Measurements from ENCODE around the gene SORCS2.

Gene SORCS2

DNA sequence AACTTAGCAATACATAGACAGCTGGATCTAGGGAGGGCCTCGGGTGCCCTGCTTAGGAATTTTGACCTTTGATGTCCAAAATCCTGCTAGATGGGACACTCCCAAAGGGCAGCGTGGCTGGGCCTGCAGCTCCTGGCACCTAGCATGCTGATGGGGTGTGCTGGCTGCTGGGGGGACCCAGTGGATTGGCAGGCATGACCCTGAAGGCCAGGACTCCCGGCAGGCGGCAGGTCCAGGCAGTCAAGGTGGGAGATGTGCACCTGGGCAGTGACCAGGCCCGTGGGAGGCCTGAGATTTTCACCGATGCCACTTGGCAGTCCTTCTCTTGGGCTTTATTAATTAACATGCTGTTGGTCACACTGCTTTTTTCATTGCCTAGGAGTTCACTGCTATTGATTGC, 158.1 kb downstream of the SORCS2 start:
- FAIRE-seq (no peak), DNase-seq (ENCODE audit: low spot score) (no peak)

DNA sequence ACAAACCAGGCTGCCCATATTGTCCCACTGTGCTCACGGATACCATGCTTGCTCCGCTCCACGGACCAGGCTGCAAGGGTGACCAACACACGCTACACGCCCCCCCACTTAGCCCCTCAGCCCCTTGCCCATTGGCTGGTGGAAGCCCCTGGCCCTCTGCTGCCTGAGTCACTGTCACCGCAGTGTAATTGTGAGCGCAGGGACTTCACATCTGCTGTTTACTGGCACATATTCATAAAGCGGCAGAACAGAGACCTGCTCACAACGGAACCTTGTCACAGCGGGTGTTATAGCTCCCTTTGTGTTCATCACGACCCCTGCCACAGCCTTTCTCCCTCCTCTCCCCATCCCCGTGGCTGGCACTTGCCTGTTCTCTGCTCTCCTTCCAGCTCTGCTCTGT, 158.7 kb downstream of the SORCS2 start:
- no peak for DNase-seq (ENCODE audit: low spot score)
- FAIRE-seq, result no peak

DNA sequence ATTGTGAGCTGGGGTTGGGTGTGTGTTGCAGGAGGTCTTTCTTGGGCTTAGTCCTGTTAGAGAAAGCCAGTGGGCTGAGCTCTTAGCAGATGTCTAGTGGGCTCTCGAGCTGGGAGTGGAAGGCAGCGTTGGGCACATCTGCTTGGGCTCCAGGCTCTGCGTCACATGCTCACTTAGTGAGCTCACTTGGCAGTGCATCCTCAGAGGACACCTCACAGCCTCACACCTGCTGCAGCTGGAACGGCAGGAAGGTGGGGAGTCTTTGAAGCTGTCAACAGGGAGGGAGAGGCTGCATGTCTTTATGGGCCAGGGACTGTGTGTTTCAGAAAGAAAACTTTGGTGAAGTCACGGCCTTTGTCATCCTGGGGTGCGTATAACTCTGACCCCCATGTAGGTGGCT, 160.1 kb downstream of the SORCS2 start:
- no peak for FAIRE-seq

DNA sequence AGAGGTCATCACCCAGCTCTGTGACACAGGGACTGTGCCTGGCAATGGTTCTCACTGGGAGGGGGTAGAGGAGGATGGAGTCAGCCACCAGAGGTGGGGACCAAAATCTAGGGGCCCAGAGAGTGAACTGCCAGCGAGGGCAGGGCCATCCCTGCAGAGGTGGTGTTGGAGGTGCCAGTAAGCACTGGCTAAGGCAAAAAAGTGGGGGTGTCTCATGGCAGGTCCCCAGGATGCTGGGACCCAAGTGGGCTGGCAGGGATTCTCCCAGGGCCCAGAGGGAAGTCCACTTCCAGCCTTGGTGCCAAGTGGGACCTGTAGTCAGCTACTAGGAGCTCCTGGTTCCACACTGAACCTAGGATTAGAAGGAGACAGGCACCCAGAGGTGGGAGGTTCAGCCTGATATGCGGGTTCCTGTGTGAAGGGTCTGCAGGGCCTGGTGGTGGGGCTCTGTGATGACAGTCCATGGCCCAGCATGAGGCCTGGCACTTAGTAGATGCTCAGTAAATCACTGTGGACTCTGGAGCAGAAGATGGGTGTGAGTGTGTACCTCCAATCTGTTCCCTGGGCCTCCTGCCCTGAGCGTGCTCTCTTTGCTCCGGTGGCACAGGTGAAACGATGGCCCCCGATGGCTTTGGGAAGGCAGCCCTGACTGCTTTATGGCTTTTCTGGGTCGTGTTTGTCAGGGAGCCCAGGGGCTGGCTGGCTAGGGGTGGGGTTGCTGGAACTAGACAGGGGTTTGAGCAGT, 160.9 kb downstream of the SORCS2 start:
- no peak for FAIRE-seq
- DNase-seq (ENCODE audit: low spot score), result no peak

More for the DNA sequence above, 160.1 kb downstream of the SORCS2 start:
- DNase-seq (ENCODE audit: low spot score), result no peak

DNA sequence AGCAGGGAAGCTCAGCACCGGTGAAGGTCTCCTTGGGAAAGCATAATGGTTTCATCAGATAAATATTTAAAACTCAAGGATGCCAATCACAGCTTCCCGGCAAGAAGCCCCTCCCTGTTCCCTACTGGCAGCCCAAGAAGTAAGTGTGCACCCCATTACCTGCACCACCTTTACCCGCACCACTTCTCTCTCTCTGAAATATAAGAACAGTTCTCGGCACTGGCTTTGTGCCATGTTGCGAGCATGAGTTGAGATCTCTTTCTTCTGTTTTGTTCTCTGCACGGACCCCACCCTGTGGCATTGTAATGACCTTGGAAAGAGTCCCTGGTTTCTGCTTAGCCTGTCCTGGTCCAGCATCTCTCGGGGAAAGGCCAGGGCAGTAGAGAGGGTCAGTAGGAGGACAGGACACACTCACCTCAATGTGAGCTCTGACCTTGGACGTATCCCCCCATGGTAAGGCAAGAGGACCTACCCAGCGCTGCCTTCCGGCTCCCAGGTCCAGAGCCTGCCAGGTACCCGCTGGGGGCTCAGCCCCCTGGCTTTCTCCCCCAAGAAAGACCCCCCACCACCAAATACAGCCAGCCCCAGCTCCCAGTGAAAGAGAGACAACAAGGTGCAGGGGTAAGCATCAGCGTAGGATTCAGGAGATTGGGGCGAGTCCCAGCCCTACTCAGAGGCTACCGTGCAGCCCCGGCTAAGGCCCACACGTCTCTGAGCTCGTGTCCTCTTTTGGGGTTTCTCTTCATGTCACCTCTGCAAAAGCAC, 161.7 kb downstream of the SORCS2 start:
- no peak for FAIRE-seq
- no peak for DNase-seq (ENCODE audit: low spot score)

DNA sequence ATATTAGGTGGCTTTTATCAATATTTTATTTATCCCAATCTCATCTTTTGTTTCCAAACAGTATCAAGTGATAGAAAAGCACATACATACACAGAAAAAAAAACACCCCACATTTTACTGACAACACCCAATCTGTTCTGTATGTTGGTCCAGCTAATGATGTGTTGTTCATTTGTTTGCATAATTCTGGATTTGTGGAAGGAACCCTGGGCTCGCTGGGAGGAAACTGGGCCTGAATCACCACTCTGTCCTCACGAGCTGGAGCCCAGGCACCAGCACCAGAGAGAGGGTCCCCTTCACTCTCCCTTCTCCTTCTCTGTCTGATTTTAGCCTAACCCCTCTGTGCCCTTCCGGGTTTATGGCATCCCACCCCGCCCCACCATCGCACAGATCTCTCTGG, 162.6 kb downstream of the SORCS2 start:
- FAIRE-seq, result no peak
- DNase-seq (ENCODE audit: low spot score), result no peak

DNA sequence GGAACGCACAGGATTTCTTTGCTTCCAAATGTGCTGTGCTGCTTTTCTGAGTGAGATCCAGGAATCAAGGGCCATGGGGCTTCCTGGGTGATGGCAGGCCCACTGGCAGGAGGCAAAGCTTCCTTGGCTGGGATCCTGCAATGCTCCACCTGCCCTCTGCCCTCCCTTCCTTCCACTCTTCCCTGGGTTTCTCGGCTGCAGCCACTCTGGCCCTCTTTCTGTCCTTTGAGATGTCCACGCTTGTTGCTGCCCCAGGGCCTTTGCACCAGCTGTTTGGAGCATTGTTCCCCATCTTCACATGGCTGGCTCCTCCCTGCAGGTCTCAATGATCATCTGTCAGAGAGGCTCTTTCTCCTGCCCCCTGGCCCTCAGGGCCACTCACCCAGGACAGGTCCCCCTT, 163.5 kb downstream of the SORCS2 start:
- FAIRE-seq, result no peak
- no peak for DNase-seq (ENCODE audit: low spot score)

DNA sequence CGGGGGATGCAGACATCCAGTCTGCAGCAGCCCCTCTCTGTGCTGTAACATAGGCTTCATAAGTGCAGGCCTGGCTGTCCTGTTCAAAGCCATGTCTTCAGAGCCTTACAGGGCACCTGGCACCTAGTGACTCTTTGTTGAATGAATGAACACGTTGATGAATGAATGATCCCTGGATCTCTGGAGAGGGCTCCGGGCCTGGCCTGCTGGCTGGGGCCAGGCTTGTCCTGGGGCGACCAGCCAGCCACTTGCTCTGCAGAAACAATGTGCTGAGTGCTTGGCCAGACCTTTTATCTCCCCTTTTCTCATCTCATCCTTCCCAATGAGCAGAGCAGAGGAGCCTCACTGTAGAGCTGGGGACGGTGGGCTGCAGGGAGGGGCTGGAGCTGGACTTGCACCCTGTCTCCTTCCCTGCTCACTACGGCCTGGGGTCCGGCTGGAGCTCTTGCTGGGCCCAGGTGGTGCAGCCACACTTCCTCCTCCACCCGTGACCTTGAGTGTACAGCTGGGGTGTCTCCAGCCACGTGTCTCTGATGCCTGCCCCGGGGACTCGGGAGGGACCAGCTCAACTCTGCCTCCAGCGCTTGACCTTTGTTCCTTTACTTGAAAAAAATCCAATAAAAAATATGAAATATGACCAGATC, 164.5 kb downstream of the SORCS2 start:
- FAIRE-seq (no peak), DNase-seq (ENCODE audit: low spot score) (no peak)

DNA sequence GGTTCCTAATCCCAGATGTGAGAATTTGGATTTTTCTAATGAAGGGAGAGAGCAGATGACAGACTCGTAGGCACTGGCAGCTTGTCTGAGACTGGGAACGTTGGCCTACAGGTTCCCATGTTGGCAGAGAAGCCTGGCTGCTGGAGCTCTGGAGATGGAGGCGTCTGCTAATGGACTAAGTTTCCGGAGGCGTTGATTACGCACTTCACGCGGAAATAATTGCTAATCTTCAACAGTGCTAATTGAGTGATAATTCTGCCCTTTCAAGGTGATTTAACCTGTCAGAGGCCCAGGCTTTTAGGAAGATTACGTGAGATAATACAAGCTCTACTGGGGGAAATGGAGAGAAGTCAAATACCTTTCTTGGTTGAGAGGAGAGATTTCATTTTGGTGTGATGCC, 165.0 kb downstream of the SORCS2 start:
- DNase-seq (ENCODE audit: low spot score), result no peak

DNA sequence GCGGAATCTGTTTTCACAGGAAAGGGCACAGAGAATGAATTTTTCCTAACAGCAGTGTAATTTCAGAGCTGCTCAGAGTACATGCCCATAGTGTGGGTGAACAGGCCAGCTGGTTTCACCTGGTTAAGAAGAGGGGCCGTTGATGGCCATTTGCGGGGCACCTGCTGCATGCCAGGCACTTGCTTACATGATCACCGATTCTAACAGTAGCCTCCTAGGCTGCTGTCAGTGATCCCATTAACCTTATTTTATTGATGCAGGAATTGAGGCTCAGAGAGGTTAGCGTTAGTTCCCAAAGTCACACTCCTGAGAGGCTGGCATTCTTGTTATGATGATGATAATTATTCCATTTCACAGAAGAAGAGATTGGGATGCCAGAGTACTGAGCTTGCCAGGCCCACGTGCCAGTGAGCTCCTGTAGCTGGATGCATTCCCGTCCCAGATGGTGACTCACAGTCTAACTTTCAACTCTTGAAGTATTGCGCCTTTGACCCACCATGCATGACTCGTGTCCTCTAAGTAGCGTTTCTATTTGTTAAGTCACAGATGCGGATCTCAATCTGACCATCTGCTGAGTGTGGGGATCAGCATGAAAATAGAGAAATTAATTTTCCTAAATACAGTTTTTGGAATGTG, 165.9 kb downstream of the SORCS2 start:
- no peak for FAIRE-seq
- DNase-seq (ENCODE audit: low spot score), result peak; percentile 74

More for the DNA sequence above, 165.0 kb downstream of the SORCS2 start:
- no peak for FAIRE-seq

DNA sequence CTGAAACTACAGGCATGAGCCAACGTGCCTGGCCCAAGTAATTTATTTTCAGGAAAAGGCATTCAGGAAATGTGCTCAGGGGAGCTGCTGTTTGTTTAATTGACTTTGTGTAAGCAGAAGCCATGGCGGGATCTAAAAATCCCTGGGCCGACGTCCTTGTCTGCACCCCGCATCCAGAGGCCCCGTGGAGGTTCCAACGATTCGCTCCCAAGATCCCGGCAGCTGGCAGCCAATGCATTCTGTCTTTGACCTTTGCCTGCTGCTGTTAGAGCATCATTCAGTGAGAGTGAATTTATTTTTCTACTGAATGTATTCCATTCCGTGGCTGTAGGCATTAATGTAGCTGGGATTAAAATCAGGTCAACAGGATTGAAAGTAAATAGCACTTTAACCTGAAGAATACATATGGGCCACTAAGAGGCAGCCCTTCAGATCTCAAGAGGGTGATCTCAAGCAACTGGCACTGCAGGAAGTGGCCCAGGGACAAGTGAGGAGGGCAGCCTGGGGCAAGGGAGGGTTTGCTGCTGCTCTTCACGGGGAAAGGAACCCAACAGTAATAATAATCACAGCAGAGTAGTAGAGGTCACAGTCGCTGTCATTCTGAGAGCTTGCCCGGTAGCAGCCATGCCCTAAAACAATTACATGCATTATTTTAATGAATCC, 167.2 kb downstream of the SORCS2 start:
- FAIRE-seq (no peak), DNase-seq (ENCODE audit: low spot score) (no peak)

DNA sequence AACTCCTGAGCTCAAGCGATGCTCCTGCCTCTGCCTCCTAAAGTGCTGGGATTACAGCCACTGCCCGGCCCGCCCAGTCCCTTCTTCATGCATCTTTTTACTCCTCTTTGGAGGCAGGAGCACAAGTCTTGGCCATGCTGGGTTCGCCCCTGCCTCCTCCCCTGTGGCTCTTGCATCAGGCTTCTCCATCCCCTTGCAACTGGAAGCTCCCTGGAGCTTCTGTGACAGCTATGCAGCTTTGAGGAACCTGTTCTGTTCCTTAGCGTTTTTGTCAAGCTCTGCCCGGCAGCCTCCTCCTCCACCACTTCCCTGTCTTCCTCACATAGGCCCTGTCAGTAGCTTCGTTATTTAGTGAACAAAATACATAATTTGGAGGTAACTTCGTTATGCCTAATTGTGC, 168.5 kb downstream of the SORCS2 start:
- FAIRE-seq, result no peak
- DNase-seq (ENCODE audit: low spot score), result no peak

DNA sequence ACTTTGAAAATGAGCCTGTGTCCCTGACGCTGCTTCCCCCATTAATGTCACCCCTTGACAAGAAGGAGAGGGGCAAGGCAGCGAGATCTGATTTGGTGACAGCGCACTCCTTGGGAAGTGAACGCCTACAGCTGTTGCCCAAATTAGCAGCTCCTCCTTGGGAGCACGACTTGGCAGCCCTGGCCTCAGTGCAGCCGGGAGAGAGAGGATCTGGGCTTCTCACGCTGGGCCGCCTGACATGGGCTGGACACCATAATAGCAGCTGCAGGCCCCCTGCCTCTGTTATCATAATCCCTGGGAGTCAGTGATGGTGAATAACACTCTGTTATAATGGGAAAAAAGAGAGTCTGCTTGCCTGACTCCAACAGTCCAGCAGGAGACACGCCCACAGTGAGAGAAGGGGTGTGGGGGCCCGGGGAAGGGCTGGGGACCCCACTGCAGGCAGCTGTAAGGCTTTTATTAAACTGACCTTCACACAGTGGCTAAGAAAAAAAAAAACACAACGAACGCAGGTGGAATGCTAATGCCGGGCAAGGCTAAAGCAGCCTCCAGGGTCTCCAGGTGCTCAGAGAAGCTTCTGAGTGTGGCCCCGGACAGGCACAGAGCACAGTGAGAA, 169.1 kb downstream of the SORCS2 start:
- DNase-seq (ENCODE audit: low spot score) (no peak), FAIRE-seq (no peak)

DNA sequence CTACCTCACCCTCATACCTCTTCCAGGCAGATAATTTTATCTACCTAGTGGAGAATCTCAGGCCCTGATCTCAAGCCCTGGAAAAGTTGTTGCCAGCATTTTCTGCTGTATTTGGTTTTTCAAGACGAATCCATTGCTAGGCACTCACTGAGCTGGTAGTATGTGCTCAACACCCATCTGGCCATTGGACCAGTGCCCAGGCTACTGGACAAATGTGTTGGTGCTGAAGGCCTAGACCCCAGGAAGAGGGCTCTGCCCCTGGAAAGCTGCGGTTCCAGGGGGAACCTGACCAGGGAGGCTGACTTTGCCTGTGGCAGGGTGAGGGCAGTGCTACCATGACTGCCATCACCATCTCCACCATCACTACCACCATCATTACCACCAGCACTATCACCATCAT, 170.0 kb downstream of the SORCS2 start:
- no peak for FAIRE-seq
- no peak for DNase-seq (ENCODE audit: low spot score)

DNA sequence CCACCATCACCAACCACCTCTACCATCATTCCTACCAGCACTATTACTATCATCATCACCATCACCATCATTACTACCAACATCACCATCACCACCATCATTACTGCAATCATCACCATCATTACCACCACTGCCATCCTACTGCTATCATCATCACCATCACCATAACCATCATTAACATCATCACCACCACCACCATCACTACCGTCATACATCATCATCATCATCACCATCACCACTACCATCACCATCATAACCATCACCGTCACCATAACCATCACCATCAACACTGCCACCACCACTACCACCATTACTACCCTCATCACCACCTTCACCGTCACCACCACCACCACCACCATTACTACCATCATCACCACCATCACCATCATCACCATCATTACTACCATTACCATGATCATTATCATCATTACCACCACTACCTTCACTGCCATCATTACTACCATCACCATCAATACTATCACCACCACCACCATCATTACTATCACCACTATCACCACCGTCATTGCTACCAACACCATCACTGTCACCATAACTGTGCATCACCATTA, 170.6 kb downstream of the SORCS2 start:
- peak; percentile 95 for FAIRE-seq
- no peak for DNase-seq (ENCODE audit: low spot score)

DNA sequence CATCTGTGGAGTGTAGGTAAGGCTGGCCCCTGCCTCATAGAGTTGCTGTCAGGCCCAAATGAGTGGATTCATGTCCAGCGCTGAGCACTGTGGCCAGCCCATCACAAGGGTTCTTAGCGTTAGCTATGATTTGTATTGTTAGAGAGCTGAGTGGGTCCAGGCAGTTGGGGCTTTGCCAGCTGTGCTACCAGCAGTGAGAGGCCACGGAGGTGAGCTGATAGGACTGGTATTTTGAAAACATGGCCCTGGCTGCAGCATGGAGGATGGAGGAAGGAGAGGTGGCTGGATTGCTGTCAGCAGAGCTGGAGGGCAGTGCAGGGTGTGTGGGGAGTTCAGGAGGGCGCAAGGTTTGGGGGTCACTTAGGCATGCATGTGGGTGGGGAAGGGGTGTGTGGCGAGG, 172.6 kb downstream of the SORCS2 start:
- DNase-seq (ENCODE audit: low spot score) (no peak), FAIRE-seq (no peak)

DNA sequence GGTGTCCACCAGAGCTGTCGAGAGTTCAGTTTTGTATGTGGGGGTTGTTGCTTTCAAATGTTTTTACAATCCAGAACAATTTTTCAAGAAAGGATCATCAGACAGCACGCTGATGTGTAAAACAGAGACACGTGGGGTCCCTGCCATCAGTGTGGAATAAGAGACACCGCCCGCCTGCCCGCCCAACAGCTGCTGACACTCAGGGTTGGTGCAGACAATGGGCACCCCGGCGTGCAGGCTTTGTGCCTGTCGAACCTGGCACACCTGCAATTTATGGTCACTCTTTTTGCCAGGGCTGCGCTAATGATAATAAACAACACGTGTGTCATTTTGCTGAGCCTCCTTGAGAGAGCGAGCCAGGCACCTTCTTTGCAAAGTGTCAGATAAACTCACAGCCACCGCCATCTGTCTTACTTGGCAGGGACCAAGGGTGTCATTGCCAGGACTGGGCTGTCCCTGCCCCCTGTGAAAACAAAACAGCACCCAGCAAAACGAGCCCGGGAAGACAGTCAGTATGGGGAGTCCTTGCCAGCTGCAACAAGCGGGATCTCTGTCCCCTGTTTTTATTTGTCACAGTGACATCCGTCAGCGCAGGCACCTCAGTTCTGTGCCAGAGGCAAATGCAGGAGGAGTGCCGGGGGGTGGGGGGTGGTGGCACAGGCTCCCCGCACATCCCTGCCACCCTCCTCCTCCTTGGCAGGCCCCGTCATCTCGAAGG, 173.3 kb downstream of the SORCS2 start:
- FAIRE-seq, result no peak
- DNase-seq (ENCODE audit: low spot score), result no peak

DNA sequence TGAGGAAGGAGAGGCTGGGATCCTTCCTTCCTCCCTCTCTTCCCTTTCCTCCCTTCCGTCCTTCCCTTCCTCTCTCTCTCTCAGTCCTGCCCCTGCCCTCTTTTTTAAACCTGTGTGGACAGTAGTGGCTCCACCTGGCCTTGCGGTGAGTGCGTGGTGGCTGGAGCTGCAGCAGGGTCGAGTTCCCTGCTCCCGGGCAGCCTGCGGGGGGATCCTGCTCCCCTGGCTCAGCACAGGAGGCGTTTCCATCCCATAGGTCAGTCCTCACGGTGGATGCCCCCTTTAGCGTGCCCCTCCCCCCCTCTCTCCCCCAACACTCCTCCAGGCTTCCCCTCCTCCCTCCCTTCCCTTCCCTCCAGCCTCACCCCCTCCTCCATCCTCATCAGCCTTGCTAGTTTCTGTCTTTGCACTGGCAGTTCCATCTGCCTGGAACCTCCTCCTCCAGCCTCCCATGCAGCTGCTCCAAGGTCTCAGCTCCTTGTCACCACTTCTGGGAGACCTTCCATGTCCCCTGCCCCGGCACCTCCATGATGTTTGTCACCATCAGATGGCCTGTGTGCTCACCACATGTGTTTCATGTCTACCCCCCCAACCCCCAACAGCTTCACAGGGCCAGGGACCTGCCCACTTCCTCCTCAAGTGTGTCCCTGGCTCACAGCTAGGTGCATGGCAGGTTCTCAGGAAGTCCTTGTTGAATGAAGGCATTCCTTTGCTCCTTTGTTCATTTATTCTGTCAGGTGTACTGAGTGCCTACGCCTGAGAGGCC, 174.0 kb downstream of the SORCS2 start:
- DNase-seq (ENCODE audit: low spot score) (no peak), FAIRE-seq (no peak)

DNA sequence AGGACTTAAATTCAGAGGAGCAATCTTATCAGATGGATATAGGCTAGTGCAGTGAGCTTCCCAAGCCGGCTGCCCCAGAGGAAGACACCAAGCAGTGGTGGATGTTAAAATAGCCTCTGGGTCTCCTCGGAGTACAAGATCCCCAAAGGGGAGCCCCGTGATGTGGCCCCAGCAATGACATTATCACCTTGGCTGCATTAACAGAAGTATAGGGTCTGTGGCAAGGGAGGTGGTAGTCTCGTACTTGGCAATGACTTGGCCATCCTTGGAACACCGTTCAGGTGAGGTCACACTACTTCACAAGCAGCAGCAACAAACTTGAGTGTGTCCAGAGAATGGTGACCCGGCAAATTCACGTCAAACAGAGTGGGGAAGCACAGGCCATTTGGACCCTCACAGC, 174.6 kb downstream of the SORCS2 start:
- DNase-seq (ENCODE audit: low spot score), result no peak
- no peak for FAIRE-seq
